Measurements from ENCODE around the gene CLOCK.
A peak's percentile ranks its signal among the peaks of the same experiment; 100 is the strongest.

CLOCK gene

GRCh38 chr4:55411621-55412020 is 135.1 kb downstream of the CLOCK start:
- no peak for DNase-seq (ENCODE audit: low spot score)

- no peak for DNase-seq (ENCODE audit: low spot score)
These were observed 136.3 kb downstream of the CLOCK start for GRCh38 chr4:55410431-55410830.

- DNase-seq (ENCODE audit: low spot score): peak; percentile 58
These were observed 137.1 kb downstream of the CLOCK start for GRCh38 chr4:55409468-55410171.

- DNase-seq (ENCODE audit: low spot score): no peak
These were observed 138.9 kb downstream of the CLOCK start for GRCh38 chr4:55407764-55408163.

- DNase-seq (ENCODE audit: low spot score): no peak
These were observed 139.6 kb downstream of the CLOCK start for GRCh38 chr4:55407119-55407518.

GRCh38 chr4:55406545-55406944 is 140.2 kb downstream of the CLOCK start:
- no peak for DNase-seq (ENCODE audit: low spot score)

- no peak for DNase-seq (ENCODE audit: low spot score)
These were observed 141.6 kb downstream of the CLOCK start for GRCh38 chr4:55405073-55405472.

- peak; percentile 43 for DNase-seq (ENCODE audit: low spot score)
These were observed 147.1 kb downstream of the CLOCK start for GRCh38 chr4:55399581-55399980.

- peak; percentile 45 for DNase-seq (ENCODE audit: low spot score)
These were observed 147.7 kb downstream of the CLOCK start for GRCh38 chr4:55398966-55399365.

GRCh38 chr4:55398461-55398860 is 148.2 kb downstream of the CLOCK start:
- peak; percentile 34 for DNase-seq (ENCODE audit: low spot score)

- peak; percentile 62 for DNase-seq (ENCODE audit: low spot score)
These were observed 149.0 kb downstream of the CLOCK start for GRCh38 chr4:55397520-55398321.

GRCh38 chr4:55397126-55397436 is 149.6 kb downstream of the CLOCK start:
- DNase-seq (ENCODE audit: low spot score): peak; percentile 37

- DNase-seq (ENCODE audit: low spot score): peak; percentile 40
These were observed 150.2 kb downstream of the CLOCK start for GRCh38 chr4:55396308-55397125.

- DNase-seq (ENCODE audit: low spot score): peak; percentile 85
These were observed 151.0 kb downstream of the CLOCK start, which contains the start of gene TMEM165 for GRCh38 chr4:55395529-55396307. Gene TMEM165 (plus strand): TSS chr4:55395957. CDS start chr4:55396190, 233 bp downstream.

GRCh38 chr4:55395218-55395528 is 151.5 kb downstream of the CLOCK start:
- no peak for DNase-seq (ENCODE audit: low spot score)

GRCh38 chr4:55393461-55394320 is 153.0 kb downstream of the CLOCK start:
- DNase-seq (ENCODE audit: low spot score): peak; percentile 86

GRCh38 chr4:55386840-55387239 is 159.9 kb downstream of the CLOCK start:
- no peak for DNase-seq (ENCODE audit: low spot score)

- DNase-seq (ENCODE audit: low spot score): peak; percentile 58
These were observed 160.6 kb downstream of the CLOCK start for GRCh38 chr4:55386073-55386472.

- DNase-seq (ENCODE audit: low spot score): no peak
These were observed 161.5 kb downstream of the CLOCK start for GRCh38 chr4:55385201-55385649.

- no peak for DNase-seq (ENCODE audit: low spot score)
These were observed 164.2 kb downstream of the CLOCK start for GRCh38 chr4:55382488-55383003.

- no peak for DNase-seq (ENCODE audit: low spot score)
These were observed 165.2 kb downstream of the CLOCK start for GRCh38 chr4:55381502-55381901.
